IMR-90 (cell line): ENCODE measurements around the gene CAMTA1. TPM values are rescaled to one million over a fixed set of nuclear protein-coding genes. Genes with fewer than 3 reads are reported as not detected.

Source experiments
- ATAC-seq: fragments of 200-7000 bp; cut with Tn5 transposase; 2 replicates; pipeline ENCODE4 v1.9.1; 2020; ENCODE audit warnings: low read depth, mild to moderate bottlenecking, moderate library complexity
- BruUV-seq: library from RNA; stranded (reverse); fragments of 400-500 nt; replicated peaks from 2 replicates; lab custom pipeline; 2021; lab: Mats Ljungman, UMichigan
- CTCF ChIA-PET: fragments of 300-600 bp; formaldehyde crosslinking; extraction: SDS; loops from one replicate; lab custom pipeline; 2021; ENCODE audit warnings: antibody characterized with exemption; lab: Yijun Ruan, JAX
- POLR2A ChIA-PET: fragments of 300-600 bp; sonication (Branson Sonifier 250); formaldehyde crosslinking; loops from one replicate; lab custom pipeline; 2022; ENCODE audit warnings: antibody characterized with exemption; ENCODE audit not compliant: unreplicated experiment; lab: Charles Lee
- DNase-seq: peaks from one replicate; pipeline ENCODE4 v3.0.0; 2013
- H2AFZ ChIP-seq: replicated peaks from 2 replicates; pipeline ENCODE3; 2013; ENCODE audit warnings: low read length, mild to moderate bottlenecking; ENCODE audit not compliant: poor library complexity
- H2AK5ac ChIP-seq: 2 replicates; pipeline ENCODE4 v1.6.1; 2013; ENCODE audit warnings: low read depth, low read length, inconsistent platforms
- H2AK9ac ChIP-seq: replicated peaks from 2 replicates; pipeline ENCODE3; 2013; ENCODE audit warnings: mild to moderate bottlenecking, low read depth, low read length, moderate library complexity; ENCODE audit not compliant: poor library complexity
- H2BK120ac ChIP-seq: 2 replicates; pipeline ENCODE4 v1.6.1; 2013; ENCODE audit warnings: low read depth, low read length, inconsistent platforms
- H2BK15ac ChIP-seq: 3 replicates; pipeline ENCODE4 v1.6.1; 2013; ENCODE audit warnings: low read depth, low read length, inconsistent platforms
- H2BK20ac ChIP-seq: 2 replicates; pipeline ENCODE4 v1.6.1; 2013; ENCODE audit warnings: low read depth, mild to moderate bottlenecking, inconsistent platforms, low read length, moderate library complexity
- H2BK5ac ChIP-seq: 2 replicates; pipeline ENCODE4 v1.6.1; 2013; ENCODE audit warnings: mild to moderate bottlenecking, low read depth, low read length, inconsistent platforms; ENCODE audit not compliant: poor library complexity, severe bottlenecking
- H3K14ac ChIP-seq: replicated peaks from 2 replicates; pipeline ENCODE4 v1.6.1; 2013; ENCODE audit warnings: low read depth, low read length, inconsistent platforms
- H3K18ac ChIP-seq: 2 replicates; pipeline ENCODE4 v1.6.1; 2013; ENCODE audit warnings: low read depth, low read length, control low read depth
- H3K23ac ChIP-seq: 2 replicates; pipeline ENCODE4 v1.6.1; 2013; ENCODE audit warnings: low read depth, low read length, inconsistent platforms
- H3K27ac ChIP-seq: 2 replicates; pipeline ENCODE4 v1.5.1; 2013; ENCODE audit warnings: mild to moderate bottlenecking, control low read depth, low read length; ENCODE audit not compliant: insufficient read depth
- H3K27me3 ChIP-seq: 2 replicates; pipeline ENCODE4 v1.6.1; 2013; ENCODE audit warnings: low read length; ENCODE audit not compliant: control insufficient read depth, insufficient read depth
- H3K36me3 ChIP-seq: 2 replicates; pipeline ENCODE4 v1.6.1; 2013; ENCODE audit warnings: low read length, mixed read lengths; ENCODE audit not compliant: control insufficient read depth, insufficient read depth
- H3K4ac ChIP-seq: 2 replicates; pipeline ENCODE4 v1.6.1; 2013; ENCODE audit warnings: low read depth, low read length, inconsistent platforms
- H3K4me1 ChIP-seq: 2 replicates; pipeline ENCODE4 v1.6.1; 2013; ENCODE audit warnings: low read length, mixed read lengths; ENCODE audit not compliant: control insufficient read depth, insufficient read depth
- H3K4me2 ChIP-seq: 2 replicates; pipeline ENCODE4 v1.6.1; 2013; ENCODE audit warnings: low read depth, mild to moderate bottlenecking, control low read depth, low read length, moderate library complexity
- H3K4me3 ChIP-seq: 2 replicates; pipeline ENCODE4 v1.5.1; 2013; ENCODE audit warnings: low read depth, mild to moderate bottlenecking, control low read depth, low read length, moderate library complexity; ENCODE audit not compliant: insufficient read depth
- H3K56ac ChIP-seq: 2 replicates; pipeline ENCODE4 v1.6.1; 2013; ENCODE audit warnings: low read length, inconsistent platforms; ENCODE audit not compliant: insufficient read depth; ENCODE audit errors: extremely low read depth
- H3K79me1 ChIP-seq, 2 experiments: 2 replicates each; pipeline ENCODE4 v1.6.1; 2013; ENCODE audit warnings: low read length in 2 of 2, inconsistent platforms in 1 of 2, low read depth in 1 of 2
- H3K9ac ChIP-seq: 2 replicates; pipeline ENCODE4 v1.6.1; 2013; ENCODE audit warnings: low read depth, low read length, control low read depth
- H3K9me1 ChIP-seq: 2 replicates; pipeline ENCODE4 v1.6.1; 2013; ENCODE audit warnings: low read length, inconsistent platforms; ENCODE audit not compliant: insufficient read depth
- H3K9me3 ChIP-seq: 2 replicates; pipeline ENCODE4 v1.6.1; 2013; ENCODE audit warnings: low read length; ENCODE audit not compliant: control insufficient read depth, insufficient read depth
- H4K20me1 ChIP-seq: 2 replicates; pipeline ENCODE4 v1.6.1; 2013; ENCODE audit warnings: low read length, inconsistent platforms; ENCODE audit not compliant: insufficient read depth
- H4K5ac ChIP-seq: 2 replicates; pipeline ENCODE4 v1.6.1; 2013; ENCODE audit warnings: mild to moderate bottlenecking, low read depth, low read length, control low read depth
- H4K8ac ChIP-seq, 2 experiments: 2 replicates each; pipeline ENCODE4 v1.6.1; 2013; ENCODE audit warnings: low read depth in 2 of 2, low read length in 2 of 2, control low read depth in 1 of 2, inconsistent platforms in 1 of 2
- H4K91ac ChIP-seq: 2 replicates; pipeline ENCODE4 v1.6.1; 2013; ENCODE audit warnings: low read depth, low read length, inconsistent platforms; ENCODE audit not compliant: insufficient read depth
- BHLHE40 ChIP-seq: fragments of 150-350 bp; IDR thresholded peaks from 2 replicates; pipeline ENCODE4 v1.6.1; 2016; ENCODE audit warnings: mild to moderate bottlenecking, low read depth, low read length
- CEBPB ChIP-seq: IDR thresholded peaks from 2 replicates; pipeline ENCODE4 v1.6.1; 2012; ENCODE audit warnings: low read depth, low read length, improper control_type of control experiment
- CHD1 ChIP-seq: IDR thresholded peaks from 2 replicates; pipeline ENCODE4 v1.6.1; 2012; ENCODE audit warnings: low read depth, low read length, improper control_type of control experiment
- NFE2L2 ChIP-seq: fragments of 150-350 bp; IDR thresholded peaks from 2 replicates; pipeline ENCODE4 v1.6.1; 2016; ENCODE audit warnings: low read depth, mild to moderate bottlenecking, low read length
- POLR2A ChIP-seq: IDR thresholded peaks from 2 replicates; pipeline ENCODE4 v1.6.1; 2012; ENCODE audit warnings: mild to moderate bottlenecking, low read depth, low read length
- RCOR1 ChIP-seq: IDR thresholded peaks from 2 replicates; pipeline ENCODE4 v1.6.1; 2012; ENCODE audit warnings: mild to moderate bottlenecking, low read length, improper control_type of control experiment; ENCODE audit not compliant: insufficient replicate concordance
- WGBS, 2 experiments: methylation state at CpG; one replicate each; pipeline versions ENCODE4 v1.1.5 to v1.1.7; 2013; ENCODE audit warnings: missing lambda C conversion rate in 2 of 2; ENCODE audit not compliant: insufficient read length in 1 of 2; ENCODE audit errors: extremely low coverage in 2 of 2; 5-methylcytosine and 5-hydroxymethylcytosine counted together
- dilution Hi-C: fragments of 300-500 bp; cut with HindIII; formaldehyde crosslinking; loops from one replicate; pipeline ENCODE4 v1.14.3; 2018; ENCODE audit warnings: low sequenced_read_pairs; ENCODE audit not compliant: unreplicated experiment
- in situ Hi-C: fragments of 300-500 bp; cut with MboI; formaldehyde crosslinking; loops from 3 replicates; pipeline ENCODE4 v1.14.3; 2019; ENCODE audit warnings: low sequenced_read_pairs, inconsistent platforms, mixed read lengths
- intact Hi-C: fragments of 100-400 bp; cut with micrococcal nuclease; formaldehyde crosslinking; loops from 2 replicates; pipeline ENCODE4 v1.10.0; 2022
- polyA plus RNA-seq, 3 experiments: library from polyadenylated mRNA; depleted of rRNA; stranded (reverse); fragments of >200 nt; gene quantifications; 2 replicates each; pipeline ENCODE4 v1.2.3, GENCODE V29; 2012; ENCODE audit warnings: low replicate concordance in 1 of 3
- total RNA-seq: library from RNA; depleted of rRNA; stranded (reverse); fragments of >200 nt; gene quantifications from 2 replicates; pipeline ENCODE4 v1.2.3, GENCODE V29; 2012
- TF ChIP-seq, protein P1 (sequence below): fragments of 150-350 bp; IDR thresholded peaks from 2 replicates; pipeline ENCODE4 v1.6.1; 2017; ENCODE audit warnings: mild to moderate bottlenecking, antibody characterized with exemption, low read length, low read depth

The CAMTA1 gene
- total and polyA plus RNA-seq, 2 of the 4 experiments (the other 2 are of a cell fraction) = 35.5 to 74.3 TPM

DNA sequence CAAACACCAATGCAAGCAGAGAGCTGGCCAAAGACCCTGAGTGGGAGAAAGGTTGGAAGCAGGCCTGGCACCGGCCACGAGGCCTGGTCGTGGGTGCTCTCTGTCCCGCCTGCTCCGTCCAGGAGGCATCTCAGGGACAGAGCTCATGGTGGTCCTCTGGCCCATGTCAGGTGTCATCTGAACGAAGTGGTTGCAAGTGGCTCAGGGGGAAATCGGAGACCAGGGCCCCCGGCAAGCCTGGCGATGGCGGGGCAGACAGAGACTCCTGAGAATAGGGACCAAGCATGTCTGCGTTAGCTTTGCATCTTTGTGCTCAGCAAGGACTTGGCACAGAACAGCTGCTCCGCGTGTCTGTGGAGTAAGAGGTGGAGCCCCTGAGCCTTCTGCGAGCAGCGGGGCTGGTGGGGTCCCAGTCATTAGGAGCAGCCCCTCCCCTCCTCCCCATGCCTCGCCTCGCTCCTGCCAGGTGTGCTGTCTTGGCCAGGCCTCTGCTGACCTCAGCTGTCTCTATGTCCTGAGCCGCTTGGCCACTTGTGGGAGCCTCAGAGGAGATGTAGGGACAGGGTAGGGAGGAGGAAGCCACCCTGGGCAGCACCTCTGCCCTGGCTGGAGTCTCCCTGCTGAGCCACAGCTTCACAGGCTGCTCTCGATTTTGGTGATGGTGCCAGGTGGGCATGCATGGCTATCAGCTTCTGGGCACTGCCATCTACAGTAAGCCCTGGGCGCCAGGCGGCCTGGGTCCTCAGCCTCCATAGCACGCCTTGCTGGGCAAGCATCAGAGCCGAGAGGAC is 622.9 kb downstream of the CAMTA1 start:
- Histone ChIP-seq H3K36me3 (no peaks in the 10 kb centered on the region), H3K4me2 (no peak overlapping the region), H3K18ac (no peak overlapping the region), H3K4ac (no peak overlapping the region), H4K8ac (no peak overlapping the region), H3K27ac (no peak overlapping the region), H3K9me1 (peaks cover 2% of the 10 kb centered on the region; the same call in 1 of the 2 replicates), H3K27me3 (no peaks in the 10 kb centered on the region), H3K4me3 (no peak overlapping the region), H2BK15ac (no peak overlapping the region; the same call in 2 of the 3 replicates), H4K5ac (no peak overlapping the region), H4K91ac (no peak overlapping the region; the same call in 1 of the 2 replicates), H4K20me1 (no peaks in the 10 kb centered on the region), H3K9ac (no peak overlapping the region), H3K14ac (no peak overlapping the region), H2BK120ac (no peak overlapping the region), H2BK20ac (no peak overlapping the region), H2BK5ac (no peak overlapping the region), H3K4me1 (no peaks in the 10 kb centered on the region), H2AK9ac (no peak overlapping the region), H3K9me3 (no peaks in the 10 kb centered on the region), H2AFZ (no peak overlapping the region), H3K23ac (no peak overlapping the region), H3K56ac (no peak overlapping the region), H3K79me1 (no peaks in the 10 kb centered on the region), H2AK5ac (peak overlapping the region; percentile 8; the same call in 1 of the 2 replicates)
- WGBS, 2 experiments = 76% methylated on average over 6 of the region's 23 CpGs; no CpG with 5 or more reads in 1 of the 2 experiments
- CTCF ChIA-PET = no interaction called here
- intact Hi-C loops = no loop called here
- TF ChIP-seq CHD1 = no peak
- TF ChIP-seq NFE2L2 = no peak
- TF ChIP-seq RCOR1 = no peak
- no peak for TF ChIP-seq BHLHE40
- TF ChIP-seq, protein P1, sequence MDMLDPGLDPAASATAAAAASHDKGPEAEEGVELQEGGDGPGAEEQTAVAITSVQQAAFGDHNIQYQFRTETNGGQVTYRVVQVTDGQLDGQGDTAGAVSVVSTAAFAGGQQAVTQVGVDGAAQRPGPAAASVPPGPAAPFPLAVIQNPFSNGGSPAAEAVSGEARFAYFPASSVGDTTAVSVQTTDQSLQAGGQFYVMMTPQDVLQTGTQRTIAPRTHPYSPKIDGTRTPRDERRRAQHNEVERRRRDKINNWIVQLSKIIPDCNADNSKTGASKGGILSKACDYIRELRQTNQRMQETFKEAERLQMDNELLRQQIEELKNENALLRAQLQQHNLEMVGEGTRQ = no peak
- no peak for TF ChIP-seq POLR2A
- no peak for TF ChIP-seq CEBPB
- DNase-seq (no peak), ATAC-seq (no peak)
- no TSS peak for BruUV-seq
- POLR2A ChIA-PET = no interaction called here
- in situ Hi-C loops = no loop called here
- dilution Hi-C loops = no loop called here
